T-helper 2 cell (primary cell): ENCODE measurements around the gene CCDC18.

Experiments
- DNase-seq, 5 experiments: peaks; one replicate each; pipeline versions ENCODE4 v3.0.0 to v3.0.0-alpha.2; 2012 to 2022

Gene CCDC18

DNA sequence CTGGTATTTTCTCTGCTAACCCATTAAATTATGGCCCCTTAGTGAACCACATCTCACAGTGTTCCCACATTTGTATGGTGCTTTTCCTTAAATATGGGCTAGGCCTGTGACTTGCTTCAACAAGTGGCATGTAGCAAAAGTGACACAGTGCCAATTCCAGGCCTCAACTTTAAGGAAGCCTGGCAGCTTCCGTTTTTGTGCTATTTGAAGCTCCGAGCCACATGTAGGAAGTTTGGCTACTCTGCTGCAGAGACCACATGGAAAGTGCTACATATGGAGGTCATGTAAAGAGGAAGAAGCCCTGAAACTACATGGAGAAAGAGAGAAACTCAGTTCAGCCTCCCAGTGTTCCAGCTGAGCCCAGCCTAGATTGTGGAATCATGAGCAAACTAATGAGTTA, 136.7 kb downstream of the CCDC18 start:
- no peak for DNase-seq

DNA sequence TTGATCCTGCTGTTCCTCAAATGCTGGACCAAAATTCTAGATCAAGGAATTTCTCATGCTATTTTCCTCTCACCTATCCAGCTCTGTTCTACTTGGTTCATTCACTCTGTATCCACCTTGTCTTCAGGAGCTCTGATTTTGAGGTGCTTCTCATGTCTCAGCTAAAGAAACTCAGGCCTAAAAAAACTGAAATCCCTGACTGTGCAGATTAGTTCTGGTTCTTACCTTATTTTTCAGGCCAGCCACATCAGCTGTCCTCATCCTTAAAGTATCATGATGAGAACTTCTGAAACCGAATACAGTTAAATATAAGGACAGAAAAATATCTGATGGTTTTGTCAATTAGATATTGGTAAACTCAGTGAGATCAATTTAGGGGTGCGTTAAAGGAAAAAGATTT, 137.4 kb downstream of the CCDC18 start:
- DNase-seq = no peak

DNA sequence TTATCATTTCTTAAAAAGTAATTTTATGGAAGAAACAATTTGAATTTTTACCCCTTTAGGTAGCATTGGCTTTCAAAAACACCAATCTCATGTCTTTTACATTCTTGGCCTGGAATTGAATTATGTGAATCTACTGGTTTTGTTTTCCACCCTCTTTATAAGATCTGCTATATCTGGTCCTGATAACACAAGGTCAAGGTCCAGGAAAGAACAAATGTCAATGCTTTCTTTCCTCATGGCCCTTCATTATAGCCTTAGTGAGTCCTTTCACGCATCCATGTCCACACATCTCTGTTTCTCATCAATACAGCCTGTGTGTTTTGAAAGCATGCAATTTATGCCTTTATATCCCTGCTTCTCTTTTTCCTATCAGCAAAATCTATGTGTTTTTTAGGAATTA, 141.2 kb downstream of the CCDC18 start:
- no peak for DNase-seq

DNA sequence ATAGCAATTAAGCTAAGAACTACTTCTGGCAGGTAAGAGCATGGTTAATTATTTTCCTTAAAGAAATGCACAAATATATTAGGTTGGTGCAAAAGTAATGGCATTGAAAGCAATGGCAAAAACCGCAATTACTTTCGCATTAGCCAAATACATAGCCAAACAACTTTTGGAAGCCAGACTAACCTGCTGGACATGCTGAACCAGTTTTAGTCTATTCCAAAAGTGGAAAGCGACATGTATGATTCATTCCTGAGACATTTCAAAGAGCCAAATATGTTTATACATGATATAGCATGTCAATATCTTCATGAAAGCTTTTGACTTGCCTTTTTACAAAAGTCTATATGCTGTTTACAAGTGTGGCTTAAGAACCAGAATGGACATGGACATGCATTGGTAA, 141.8 kb downstream of the CCDC18 start:
- no peak for DNase-seq

DNA sequence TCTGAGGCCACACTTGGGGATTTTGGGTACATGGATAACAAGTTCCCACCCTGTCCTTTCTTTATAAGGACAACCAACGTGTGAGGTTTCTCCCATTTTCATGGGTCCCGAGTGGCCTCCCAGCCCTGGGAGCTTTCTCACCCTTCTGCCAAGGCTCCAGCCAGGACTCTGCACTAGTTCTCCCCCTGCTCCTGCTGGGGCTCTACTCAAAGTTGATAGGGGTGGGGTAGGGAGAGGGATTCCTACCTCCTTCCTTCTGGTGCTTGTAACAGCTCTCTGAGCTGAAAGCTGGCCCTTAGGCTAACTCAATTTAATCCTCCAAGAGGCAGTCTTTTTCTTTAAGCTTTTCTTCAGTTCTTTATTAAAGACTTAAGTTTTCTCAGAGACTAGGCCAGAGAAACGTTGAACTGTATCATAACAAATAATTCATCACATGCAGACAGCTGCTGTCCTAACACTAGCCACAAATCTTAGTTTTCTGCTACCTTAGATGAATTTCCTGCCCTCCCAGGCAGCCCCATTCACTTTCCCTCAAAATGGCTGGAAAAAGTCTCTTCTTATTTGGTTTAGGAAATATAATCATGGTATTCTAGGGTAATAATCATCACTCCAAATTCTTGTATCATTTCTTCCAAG, 142.8 kb downstream of the CCDC18 start:
- DNase-seq = no peak

DNA sequence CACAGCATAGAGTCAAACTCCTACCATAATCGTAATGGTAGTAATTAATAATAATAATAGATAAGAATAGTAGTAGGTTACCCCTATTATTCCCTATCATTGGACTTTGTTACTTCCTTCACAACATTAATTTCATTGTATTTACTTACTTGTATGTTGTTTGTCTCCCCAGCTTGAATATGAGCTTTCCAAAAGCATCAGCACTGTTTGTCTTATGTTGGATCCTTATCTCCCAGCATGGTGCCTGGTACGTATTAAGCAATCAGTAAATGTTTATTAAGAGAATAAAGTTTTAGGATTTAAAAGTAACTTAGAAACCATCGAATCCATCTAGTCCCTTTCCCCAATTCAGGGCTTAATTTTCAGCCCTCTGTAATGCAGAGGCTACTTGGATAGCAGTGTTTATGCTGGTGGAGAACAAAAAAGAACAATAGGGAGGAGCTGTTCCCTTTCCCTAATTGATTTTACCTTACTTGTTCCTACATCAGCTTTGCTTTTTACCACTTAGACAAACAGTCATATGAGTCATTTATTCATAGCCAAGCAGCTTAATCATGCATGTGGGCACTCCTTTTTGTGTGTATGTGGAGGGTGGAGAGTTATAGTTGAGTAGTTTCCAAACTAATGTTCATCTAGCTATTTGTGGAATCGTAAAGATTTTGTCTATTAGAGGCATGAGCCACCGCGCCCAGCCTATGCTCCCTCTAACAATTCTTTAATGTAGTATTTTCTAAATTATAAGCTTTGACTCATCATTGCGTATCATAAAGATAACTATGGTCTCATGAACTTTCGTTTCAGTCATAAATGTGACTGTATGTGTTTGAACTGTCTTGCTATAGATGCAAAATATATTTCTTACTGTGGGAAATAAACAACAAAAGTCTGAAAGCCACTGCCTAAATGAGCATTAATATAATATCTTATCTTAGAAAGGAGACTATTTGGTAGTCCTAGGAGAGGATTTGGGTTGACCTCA, 144.3 kb downstream of the CCDC18 start:
- DNase-seq = no peak
